ENCODE data around the gene ACTR5. TPM values are rescaled to one million over a fixed set of nuclear protein-coding genes. Genes with fewer than 3 reads are reported as not detected.

Gene ACTR5
- polyA plus RNA-seq, 1 of the 3 experiments (the other 2 are of a cell fraction): 9.7 TPM

Small RNAs within 50 kb of the gene (small RNA-seq; reads per million reads assigned to genes)
- gene RF00017: 0 reads per million in 7 experiments

Other genes starting within 250 kb of the ACTR5 start
- gene ADIG, start 167.3 kb upstream of the ACTR5 start, polyA plus RNA-seq (2012; rRNA removed): not detected in 2 replicates
- gene ARHGAP40, start 146.7 kb upstream of the ACTR5 start, polyA plus RNA-seq (2012; rRNA removed): 0.02 TPM in 1 of 2 replicates, not detected in the other
- not detected in 2 replicates for gene SLC32A1, start 24.0 kb upstream of the ACTR5 start, polyA plus RNA-seq (2012; rRNA removed)
- 0.28 and 0.91 TPM in 2 replicates for gene PPP1R16B, start 57.2 kb downstream of the ACTR5 start, polyA plus RNA-seq (2012; rRNA removed)
- gene FAM83D, start 178.0 kb downstream of the ACTR5 start, polyA plus RNA-seq (2012; rRNA removed): 18.9 and 21.5 TPM in 2 replicates
- 17.1 and 28.5 TPM in 2 replicates for gene DHX35, start 213.9 kb downstream of the ACTR5 start, polyA plus RNA-seq (2012; rRNA removed)

All from SK-N-SH (cell line).